Activated CD4-positive, CD25-positive, alpha-beta regulatory T cell (primary cell): ENCODE measurements around the gene MYOG.

ENCODE experiments used
- DNase-seq, 4 experiments: peaks; one replicate each; lab custom pipeline; 2025; lab: John Stamatoyannopoulos, UW

MYOG gene

GRCh38 chr1:203090421-203091198, 4.8 kb upstream of the MYOG start:
- DNase-seq = no peak

GRCh38 chr1:203089651-203090045, 3.8 kb upstream of the MYOG start:
- no peak for DNase-seq

- DNase-seq = no peak
Measured at GRCh38 chr1:203089001-203089650, 3.3 kb upstream of the MYOG start.

- DNase-seq = no peak
Measured at GRCh38 chr1:203088441-203088840, 2.6 kb upstream of the MYOG start.

- no peak for DNase-seq
Measured at GRCh38 chr1:203086992-203087763, 1.4 kb upstream of the MYOG start.

- no peak for DNase-seq
Measured at GRCh38 chr1:203084588-203085527, 954 bp downstream of the MYOG start.

- no peak for DNase-seq
Measured at GRCh38 chr1:203083463-203083921, 2.3 kb downstream of the MYOG start.

- DNase-seq = no peak
Measured at GRCh38 chr1:203082571-203083462, 3.0 kb downstream of the MYOG start.

- no peak for DNase-seq
Measured at GRCh38 chr1:203082231-203082505, 3.6 kb downstream of the MYOG start.

GRCh38 chr1:203081465-203082230, 4.2 kb downstream of the MYOG start:
- DNase-seq = no peak

GRCh38 chr1:203080456-203080855, 5.4 kb downstream of the MYOG start:
- no peak for DNase-seq

- DNase-seq = no peak
Measured at GRCh38 chr1:203078478-203078877, 7.3 kb downstream of the MYOG start.

- DNase-seq = no peak
Measured at GRCh38 chr1:203077956-203078355, 7.9 kb downstream of the MYOG start.

GRCh38 chr1:203077367-203077766, 8.4 kb downstream of the MYOG start:
- DNase-seq = no peak

- no peak for DNase-seq
Measured at GRCh38 chr1:203076031-203076511, 9.7 kb downstream of the MYOG start.

- DNase-seq = no peak
Measured at GRCh38 chr1:203075236-203076030, 10.4 kb downstream of the MYOG start.

- DNase-seq = no peak
Measured at GRCh38 chr1:203074610-203075009, 11.2 kb downstream of the MYOG start.

- DNase-seq = no peak
Measured at GRCh38 chr1:203073469-203073868, 12.3 kb downstream of the MYOG start.

- no peak for DNase-seq
Measured at GRCh38 chr1:203072911-203073310, 12.9 kb downstream of the MYOG start.
